Measurements from ENCODE around the gene SDR42E2. TPM values are rescaled to one million over a fixed set of nuclear protein-coding genes. Genes with fewer than 3 reads are reported as not detected.

SDR42E2 gene
- total and polyA plus RNA-seq, 10 of the 15 experiments (the other 5 are each of a cell fraction or from before 2014, with no cell fraction given) = 0.01 to 0.09 (median 0.08) TPM; not detected in 4

DNA sequence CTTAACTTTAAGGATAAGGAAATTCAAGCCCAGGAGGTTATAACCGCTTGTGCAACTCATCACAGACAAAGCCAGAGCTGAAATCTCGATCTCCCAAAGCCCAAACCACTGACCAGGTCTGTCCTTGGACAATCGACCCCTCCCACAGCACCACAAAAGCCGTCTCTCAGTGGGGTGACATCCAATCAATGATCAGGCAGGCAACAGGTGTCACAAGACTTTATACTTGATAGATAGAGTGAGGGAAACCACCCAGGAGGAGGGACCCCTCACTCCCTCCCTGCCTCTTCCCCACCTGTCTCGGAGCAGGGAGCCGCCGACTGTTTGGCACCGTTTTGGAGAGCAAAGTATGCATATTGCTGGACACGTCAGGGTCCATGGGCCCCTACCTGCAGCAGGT lies 14.5 kb upstream of the SDR42E2 start:
- Histone ChIP-seq H3K27me3 (replicated peaks in 1 of 2; ENCODE audit: control insufficient read depth in 2 of 2, insufficient read depth in 2 of 2, low read length in 1 of 2) (no peaks in the 10 kb centered on the region), H4K20me1 (ENCODE audit: control insufficient read depth, insufficient read depth) (no peaks in the 10 kb centered on the region), H3K4me2 (ENCODE audit: control insufficient read depth, insufficient read depth) (no peak overlapping the region), H3K27ac (ENCODE audit: control insufficient read depth, insufficient read depth) (no peak overlapping the region), H3K9ac (ENCODE audit: control insufficient read depth, insufficient read depth, low read length) (no peak overlapping the region), H3K9me3 (replicated peaks; ENCODE audit: control insufficient read depth, insufficient read depth, low read length) (no peaks in the 10 kb centered on the region), H3K4me1 (ENCODE audit: control insufficient read depth, insufficient read depth, low read length) (no peaks in the 10 kb centered on the region), H2AFZ (ENCODE audit: control insufficient read depth, low read depth, low read length) (no peak overlapping the region), H3K4me3 (no peak overlapping the region), H3K79me2 (ENCODE audit: control insufficient read depth, insufficient read depth, low read length) (no peaks in the 10 kb centered on the region), H3K36me3 (ENCODE audit: control insufficient read depth in 2 of 2, insufficient read depth in 2 of 2, low read length in 1 of 2) (no peaks in the 10 kb centered on the region)
- BruUV-seq (replicated peaks) = no TSS peak
- WGBS (ENCODE audit: insufficient coverage, insufficient replicate concordance, low lambda C conversion rate, missing lambda C conversion rate) = 40% methylated on average over 9 of the region's 9 CpGs
- POLR2A ChIA-PET = interaction anchor here (0.7 kb wide), 1 partner anchor 137 kb away, joined by 3 read pairs; no protein-coding TSS in a partner anchor
- no peak for ATAC-seq
- SMC1A ChIA-PET (ENCODE audit: uncharacterized antibody, unreplicated experiment) = interaction anchor here (1.1 kb wide), 1 partner anchor 58 kb away, joined by 5 read pairs; no protein-coding TSS in a partner anchor
- FAIRE-seq = no peak
- RAD21 ChIA-PET (ENCODE audit: unreplicated experiment) = interaction anchor here (1.1 kb wide), 1 partner anchor 18 kb away, joined by 3 read pairs; no protein-coding TSS in a partner anchor
- intact Hi-C loops (cut with micrococcal nuclease; ENCODE audit: unreplicated experiment) (no loop called here), in situ Hi-C loops (cut with MboI) (no loop called here)
- DNase-seq (ENCODE audit: low read depth, low spot score) = no peak
- CTCF ChIA-PET = no interaction called here
- no peak for TF ChIP-seq DPF2 (IDR thresholded peaks at IDR 0.05)
- no peak for TF ChIP-seq ELK1 (IDR thresholded peaks at IDR 0.05; ENCODE audit: low read depth, low read length)
- TF ChIP-seq NFXL1 (IDR thresholded peaks at IDR 0.05; ENCODE audit: borderline replicate concordance) = no peak
- TF ChIP-seq, protein P1, sequence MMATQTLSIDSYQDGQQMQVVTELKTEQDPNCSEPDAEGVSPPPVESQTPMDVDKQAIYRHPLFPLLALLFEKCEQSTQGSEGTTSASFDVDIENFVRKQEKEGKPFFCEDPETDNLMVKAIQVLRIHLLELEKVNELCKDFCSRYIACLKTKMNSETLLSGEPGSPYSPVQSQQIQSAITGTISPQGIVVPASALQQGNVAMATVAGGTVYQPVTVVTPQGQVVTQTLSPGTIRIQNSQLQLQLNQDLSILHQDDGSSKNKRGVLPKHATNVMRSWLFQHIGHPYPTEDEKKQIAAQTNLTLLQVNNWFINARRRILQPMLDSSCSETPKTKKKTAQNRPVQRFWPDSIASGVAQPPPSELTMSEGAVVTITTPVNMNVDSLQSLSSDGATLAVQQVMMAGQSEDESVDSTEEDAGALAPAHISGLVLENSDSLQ (IDR thresholded peaks at IDR 0.05) = no peak
- TF ChIP-seq ZBED1 (IDR thresholded peaks at IDR 0.05; ENCODE audit: borderline replicate concordance) = no peak
- TF ChIP-seq CTCF (IDR thresholded peaks at IDR 0.05 in 2 of 3, conservative IDR thresholded peaks at IDR 0.05 in 1 of 3; ENCODE audit: control insufficient read depth in 2 of 3, extremely low read depth in 1 of 3, insufficient read depth in 1 of 3, low read depth in 3 of 3, low read length in 3 of 3) = no peak
- no peak for TF ChIP-seq ZNF687 (IDR thresholded peaks at IDR 0.05)
- no peak for TF ChIP-seq NFIC (IDR thresholded peaks at IDR 0.05; ENCODE audit: low read depth, low read length)
- TF ChIP-seq SMARCA5 (IDR thresholded peaks at IDR 0.05) = no peak
- no peak for TF ChIP-seq EED (IDR thresholded peaks at IDR 0.05; ENCODE audit: low read depth)
- no peak for TF ChIP-seq PAX8 (IDR thresholded peaks at IDR 0.05)
- TF ChIP-seq, protein P2, sequence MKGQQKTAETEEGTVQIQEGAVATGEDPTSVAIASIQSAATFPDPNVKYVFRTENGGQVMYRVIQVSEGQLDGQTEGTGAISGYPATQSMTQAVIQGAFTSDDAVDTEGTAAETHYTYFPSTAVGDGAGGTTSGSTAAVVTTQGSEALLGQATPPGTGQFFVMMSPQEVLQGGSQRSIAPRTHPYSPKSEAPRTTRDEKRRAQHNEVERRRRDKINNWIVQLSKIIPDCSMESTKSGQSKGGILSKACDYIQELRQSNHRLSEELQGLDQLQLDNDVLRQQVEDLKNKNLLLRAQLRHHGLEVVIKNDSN (IDR thresholded peaks at IDR 0.05; ENCODE audit: borderline replicate concordance, extremely low read length, insufficient read depth, low read depth, low read length) = no peak
- no peak for TF ChIP-seq SP1 (IDR thresholded peaks at IDR 0.05; ENCODE audit: low read depth, low read length)
- no peak for TF ChIP-seq ETV6 (conservative IDR thresholded peaks at IDR 0.05 in 1 of 2, IDR thresholded peaks at IDR 0.05 in 1 of 2; ENCODE audit: borderline replicate concordance in 1 of 2, low read depth in 1 of 2)

Data from GM12878 (cell line).